ENCODE data around the gene LGR5.
"Not testable (repeated sequence)": the region's sequence is repeated elsewhere in the genome, so short reads cannot be mapped to it uniquely, and the experiment has no call there.

The LGR5 gene

DNA sequence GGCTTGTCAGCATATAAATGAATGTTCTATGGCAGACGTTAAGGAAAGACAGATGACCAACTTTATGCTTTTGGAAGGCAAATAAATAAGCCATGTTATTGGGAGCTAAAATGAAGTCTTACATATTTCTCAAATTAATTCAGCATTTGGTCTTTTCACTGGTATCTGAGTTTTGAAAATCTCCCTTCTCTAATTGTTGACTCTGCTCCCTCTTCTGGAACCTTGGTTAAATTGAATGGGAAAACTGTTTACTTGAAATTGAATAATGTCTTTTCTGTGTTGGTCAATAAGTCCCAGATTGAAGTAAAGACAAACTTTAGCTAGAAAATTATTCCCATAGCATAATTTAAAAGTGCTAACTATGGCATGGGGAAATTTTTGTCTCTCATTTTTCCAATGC lies 38.7 kb downstream of the LGR5 start:
- DNase-seq, result no peak

GRCh38 chr12:71484272-71484905 lies 44.8 kb downstream of the LGR5 start:
- no peak for DNase-seq

- DNase-seq, result not testable (repeated sequence)
These were observed 51.2 kb downstream of the LGR5 start for GRCh38 chr12:71490844-71491243.

DNA sequence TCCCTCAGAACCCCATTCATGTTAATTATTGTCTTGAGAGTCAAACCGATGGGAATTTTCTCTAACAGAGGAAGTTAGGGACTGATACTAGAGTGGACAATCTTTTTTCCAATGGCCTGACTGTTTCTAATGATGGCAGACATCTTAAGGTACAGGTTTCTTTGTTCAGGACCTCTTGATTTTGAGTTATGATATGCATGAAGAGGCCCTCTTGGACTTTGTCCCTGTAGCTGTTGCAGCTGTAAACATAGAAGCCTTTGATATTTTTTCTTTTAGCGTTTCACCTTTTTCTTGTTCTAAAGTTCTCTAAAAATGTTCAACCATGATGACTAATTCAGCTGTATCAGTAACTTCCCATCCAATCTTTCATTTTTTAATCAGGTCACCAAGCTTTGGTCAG lies 53.0 kb downstream of the LGR5 start:
- DNase-seq, result no peak

DNA sequence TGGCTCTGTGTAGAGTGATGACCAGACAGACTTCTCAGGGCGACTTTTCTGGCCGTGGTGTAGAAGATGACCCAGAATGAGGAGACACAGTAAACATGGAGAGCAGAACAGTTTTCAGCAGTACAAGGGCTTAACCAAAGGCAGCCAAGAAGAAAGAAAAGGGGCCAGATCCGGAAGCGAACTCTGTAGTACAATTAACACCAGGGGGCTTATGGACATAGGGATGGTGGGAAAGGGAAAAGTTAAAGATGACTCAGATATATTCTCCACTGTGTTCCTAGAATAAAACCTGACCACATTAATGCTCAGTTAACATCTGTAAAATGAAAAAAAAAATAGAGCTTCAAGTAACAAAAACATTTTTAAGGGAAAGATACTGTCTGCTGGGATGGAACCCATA lies 60.2 kb downstream of the LGR5 start:
- no peak for DNase-seq

- peak; percentile 38 for DNase-seq
These were observed 64.2 kb downstream of the LGR5 start for GRCh38 chr12:71503579-71504391.

DNA sequence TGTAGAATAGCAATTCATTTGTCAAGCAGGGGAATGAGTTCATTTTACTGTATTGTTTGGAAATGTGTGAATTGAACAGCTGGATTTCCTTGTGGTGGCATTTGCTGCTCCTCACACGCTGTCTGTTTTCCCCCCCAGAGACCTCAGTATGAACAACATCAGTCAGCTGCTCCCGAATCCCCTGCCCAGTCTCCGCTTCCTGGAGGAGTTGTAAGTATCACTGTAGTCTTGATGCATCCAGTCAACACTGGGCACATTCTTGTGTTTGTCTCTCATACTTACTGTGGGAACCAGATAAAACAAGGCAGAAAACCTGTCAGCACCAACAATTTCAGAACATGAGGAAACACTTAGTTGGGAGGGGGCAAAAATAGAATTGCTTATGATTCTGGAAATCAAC lies 64.9 kb downstream of the LGR5 start:
- peak; percentile 1 for DNase-seq

DNA sequence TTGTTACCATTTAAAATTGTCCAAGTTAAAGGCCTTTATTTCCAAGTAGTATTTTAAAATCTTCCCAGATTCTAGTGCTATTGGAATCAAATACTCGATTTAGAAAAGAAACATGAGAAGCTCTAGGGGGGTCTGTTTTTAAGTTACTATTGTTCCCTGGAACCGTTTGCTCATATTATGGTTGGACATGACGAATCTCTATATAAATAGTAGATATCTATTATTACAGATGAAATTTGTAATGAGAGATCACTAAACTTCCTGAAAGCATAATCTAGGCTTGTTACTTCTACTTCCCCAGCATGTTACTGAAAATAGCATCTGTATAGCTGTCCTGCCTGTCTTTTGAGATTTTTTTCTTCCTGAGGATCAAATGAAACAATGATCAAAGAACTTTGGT lies 70.1 kb downstream of the LGR5 start:
- no peak for DNase-seq

GRCh38 chr12:71517145-71517846 lies 77.7 kb downstream of the LGR5 start:
- no peak for DNase-seq

- DNase-seq, result no peak
These were observed 81.5 kb downstream of the LGR5 start for GRCh38 chr12:71521125-71521524.

DNA sequence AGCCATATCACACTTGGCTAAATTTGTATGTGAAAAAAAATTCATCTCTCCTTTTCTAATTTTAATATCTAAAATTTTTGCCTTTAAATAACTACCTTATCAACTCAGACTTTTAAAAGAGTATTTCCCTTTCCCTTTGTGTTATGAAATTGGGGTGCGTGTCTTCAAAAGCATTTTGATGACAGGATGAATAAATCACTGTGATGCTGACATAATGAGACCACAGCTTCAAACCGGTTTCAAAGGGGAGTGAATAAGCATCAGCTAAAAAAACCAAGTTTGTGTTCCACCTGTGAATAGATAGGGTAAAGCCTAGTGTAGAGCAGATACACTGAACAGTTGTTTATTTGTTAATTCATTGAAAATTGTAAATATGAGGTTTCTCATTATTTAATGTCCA lies 85.0 kb downstream of the LGR5 start:
- DNase-seq, result no peak

GRCh38 chr12:71533703-71534102 lies 94.1 kb downstream of the LGR5 start:
- DNase-seq, result no peak

- no peak for DNase-seq
These were observed 96.8 kb downstream of the LGR5 start for GRCh38 chr12:71536279-71536938.

DNA sequence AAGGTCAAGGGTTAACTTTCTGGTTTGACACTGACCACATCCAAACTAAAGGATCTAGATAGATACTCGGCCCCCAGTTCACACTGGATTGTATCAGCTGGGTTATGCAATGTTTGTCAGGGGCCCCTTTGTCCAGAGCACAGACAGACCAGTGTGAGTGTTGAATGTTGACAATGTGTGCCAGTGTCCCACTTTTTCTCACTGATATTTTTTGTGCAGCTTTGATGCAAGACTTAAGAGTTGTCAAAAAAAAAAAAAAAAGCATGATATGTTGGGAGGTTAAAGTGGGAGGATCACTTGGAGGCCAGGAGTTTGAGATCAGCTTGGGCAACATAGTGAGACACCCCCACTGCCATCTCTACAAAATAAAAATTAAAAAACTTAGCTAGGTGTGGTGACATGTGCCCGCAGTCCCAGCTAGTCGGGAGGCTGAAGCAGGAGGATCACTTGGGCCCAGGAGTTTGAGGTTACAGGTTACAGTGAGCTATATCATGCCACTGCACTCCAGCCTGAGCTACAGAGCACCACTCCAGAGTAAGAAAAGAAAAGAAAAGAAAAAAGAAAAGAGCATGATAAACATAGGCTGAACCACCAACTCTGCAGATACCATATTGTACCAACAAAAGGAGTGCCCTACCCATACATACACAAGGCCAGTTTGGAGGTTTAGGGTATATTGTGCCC lies 97.5 kb downstream of the LGR5 start:
- no peak for DNase-seq

GRCh38 chr12:71538807-71539206 lies 99.2 kb downstream of the LGR5 start:
- DNase-seq, result no peak

- no peak for DNase-seq
These were observed 102.0 kb downstream of the LGR5 start for GRCh38 chr12:71541583-71541982.

DNA sequence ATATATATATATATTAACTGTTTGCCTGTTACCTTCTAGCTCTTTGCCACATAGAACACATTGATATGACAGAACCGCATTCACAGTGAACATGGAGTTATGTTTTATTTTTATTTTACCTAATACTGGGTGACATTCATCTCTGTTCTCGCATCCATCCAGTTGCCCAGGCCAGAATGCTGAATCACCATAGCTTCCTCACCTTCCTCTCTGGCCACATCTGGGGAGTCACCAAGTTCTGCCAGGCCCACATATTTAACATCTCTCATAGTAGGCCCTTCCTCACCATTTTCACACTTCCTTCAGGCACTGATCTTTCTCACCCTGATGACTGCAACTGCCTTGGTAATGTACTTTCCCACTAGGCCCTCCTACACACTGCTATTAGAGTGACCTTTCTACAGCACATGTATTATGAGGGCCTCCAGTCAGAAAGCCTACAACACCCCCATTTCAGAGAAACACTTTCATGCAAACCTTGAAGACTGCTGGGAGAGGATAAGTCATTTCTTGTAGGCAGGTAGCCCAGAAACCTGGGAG lies 106.8 kb downstream of the LGR5 start:
- DNase-seq, result no peak

DNA sequence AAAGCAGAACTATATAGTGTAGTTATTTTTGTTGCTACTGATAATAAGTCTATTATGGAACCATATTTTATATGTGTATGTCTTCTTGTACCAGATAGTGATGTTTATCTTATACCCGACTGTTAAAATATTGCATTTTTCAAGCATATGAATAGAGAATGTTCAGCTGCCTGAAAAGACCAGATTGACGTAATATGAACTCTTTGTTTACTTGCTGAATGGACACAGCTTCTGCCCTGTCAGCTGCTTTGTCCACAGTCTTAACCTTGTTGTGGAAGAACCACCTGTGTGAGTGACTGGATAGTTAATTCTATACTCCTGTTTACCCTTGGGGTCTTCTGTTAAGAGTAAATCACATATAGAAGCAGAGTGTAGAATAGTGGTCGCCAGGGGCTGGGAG lies 109.3 kb downstream of the LGR5 start:
- no peak for DNase-seq

DNA sequence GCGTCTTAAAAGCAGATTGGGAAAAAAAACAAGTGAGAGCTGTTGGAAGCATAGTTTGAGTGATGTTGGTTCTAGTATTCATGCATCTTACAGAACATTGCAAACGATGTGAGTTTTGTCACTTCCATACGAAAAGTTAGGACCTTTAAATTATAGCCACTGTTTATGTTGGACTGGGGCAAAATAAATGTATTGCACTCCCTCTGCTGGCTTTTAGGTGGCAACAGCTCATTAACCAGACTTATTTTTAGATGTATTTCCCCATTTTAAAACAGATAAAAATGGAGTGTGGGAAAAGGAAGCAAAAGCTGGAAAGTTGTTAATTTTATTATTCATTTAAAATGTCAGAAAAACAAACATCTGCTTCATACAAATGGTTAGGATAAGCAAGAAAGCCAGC lies 111.9 kb downstream of the LGR5 start:
- no peak for DNase-seq

DNA sequence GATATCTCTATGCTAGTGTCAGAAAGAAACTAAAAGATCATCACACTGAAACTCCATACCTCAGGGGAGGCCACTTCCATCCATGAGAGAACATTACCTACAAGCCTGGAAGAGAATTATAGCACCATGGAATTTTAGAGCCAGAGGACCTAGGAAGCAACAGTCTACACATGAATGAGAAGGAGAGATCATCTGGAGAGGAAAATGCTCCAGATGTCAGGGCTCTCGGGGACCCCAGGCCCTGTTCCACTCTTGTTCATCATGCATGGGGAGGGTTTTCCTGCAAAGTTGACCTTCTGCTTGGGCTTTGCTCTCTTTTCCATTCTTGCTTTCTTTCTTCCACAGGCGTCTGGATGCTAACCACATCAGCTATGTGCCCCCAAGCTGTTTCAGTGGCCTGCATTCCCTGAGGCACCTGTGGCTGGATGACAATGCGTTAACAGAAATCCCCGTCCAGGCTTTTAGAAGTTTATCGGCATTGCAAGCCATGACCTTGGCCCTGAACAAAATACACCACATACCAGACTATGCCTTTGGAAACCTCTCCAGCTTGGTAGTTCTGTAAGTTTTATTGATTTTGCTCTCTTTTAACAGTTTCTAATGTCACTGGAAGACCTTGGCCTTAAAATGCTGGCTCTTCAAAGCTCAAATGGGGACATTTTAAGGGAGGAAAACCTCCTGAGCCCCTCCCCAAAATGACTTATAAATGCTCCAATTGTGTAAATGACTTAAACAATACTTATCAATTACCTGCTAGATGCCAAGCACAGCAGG lies 113.3 kb downstream of the LGR5 start:
- no peak for DNase-seq

DNA sequence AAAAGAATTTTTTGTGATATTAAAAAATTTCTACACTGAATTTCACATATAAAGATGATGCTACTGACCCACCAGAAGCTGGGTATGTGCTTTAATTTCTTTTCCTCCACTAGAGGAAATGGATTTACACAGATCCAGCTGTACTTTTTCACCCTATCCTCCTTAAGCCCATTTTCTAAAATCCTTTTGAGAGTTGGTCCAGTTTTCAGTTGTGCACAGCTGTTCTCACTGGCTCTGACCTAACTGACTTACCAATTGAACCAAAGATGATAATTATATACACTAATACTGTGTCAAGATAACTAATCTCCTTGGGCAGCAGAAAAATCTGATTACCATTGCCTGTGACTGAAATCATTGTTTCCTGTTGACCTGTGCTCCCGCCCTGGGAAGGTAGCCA lies 115.6 kb downstream of the LGR5 start:
- DNase-seq, result no peak

DNA sequence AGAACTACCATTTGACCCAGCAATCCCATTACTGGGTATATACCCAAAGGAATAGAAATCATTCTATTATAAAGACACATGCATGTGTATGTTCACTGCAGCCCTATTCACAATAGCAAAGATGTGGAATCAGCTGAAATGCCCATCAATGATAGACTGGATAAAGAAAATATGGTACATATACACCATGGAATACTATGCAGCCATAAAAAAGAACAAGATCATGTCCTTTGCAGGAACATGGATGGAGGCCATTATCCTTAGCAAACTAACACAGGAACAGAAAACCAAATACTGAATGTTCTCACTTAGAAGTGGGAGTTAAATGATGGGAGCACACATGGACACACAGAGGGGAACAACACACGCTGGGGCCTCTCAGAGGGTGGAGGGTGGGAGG lies 116.2 kb downstream of the LGR5 start:
- not testable (repeated sequence) for DNase-seq

Measured in NCI-H2029 (cell line).